Neuronal stem cell (in vitro differentiated cells): ENCODE data around the gene SLC16A12.

ENCODE experiments used
- DNase-seq: peaks from one replicate; pipeline ENCODE4 v3.0.0-alpha.2; 2013; ENCODE audit warnings: low spot score
- H2AFZ ChIP-seq: one replicate; pipeline ENCODE4 v1.6.1; 2013; ENCODE audit warnings: mild to moderate bottlenecking, low read length, inconsistent platforms
- H2AK5ac ChIP-seq: 2 replicates; pipeline ENCODE4 v1.6.1; 2013; ENCODE audit warnings: low read depth, mild to moderate bottlenecking, inconsistent platforms, low read length, moderate library complexity, mixed read lengths
- H2BK120ac ChIP-seq: 2 replicates; pipeline ENCODE4 v1.6.1; 2013; ENCODE audit warnings: low read depth, mild to moderate bottlenecking, inconsistent platforms, low read length, moderate library complexity, mixed read lengths
- H2BK12ac ChIP-seq: one replicate; pipeline ENCODE4 v1.6.1; 2013; ENCODE audit warnings: low read length, inconsistent platforms
- H2BK15ac ChIP-seq: 2 replicates; pipeline ENCODE4 v1.6.1; 2013; ENCODE audit warnings: mild to moderate bottlenecking, low read length, inconsistent platforms, mixed read lengths
- H2BK5ac ChIP-seq: one replicate; pipeline ENCODE4 v1.6.1; 2013; ENCODE audit warnings: inconsistent platforms, mild to moderate bottlenecking, low read length, moderate library complexity
- H3K14ac ChIP-seq: one replicate; pipeline ENCODE4 v1.6.1; 2013; ENCODE audit warnings: low read length, inconsistent platforms
- H3K18ac ChIP-seq: 2 replicates; pipeline ENCODE4 v1.6.1; 2013; ENCODE audit warnings: low read length, inconsistent platforms
- H3K23ac ChIP-seq: 2 replicates; pipeline ENCODE4 v1.6.1; 2013; ENCODE audit warnings: low read depth, mild to moderate bottlenecking, mixed read lengths, low read length, inconsistent platforms; ENCODE audit not compliant: poor library complexity
- H3K27ac ChIP-seq: replicated peaks from 3 replicates; pipeline ENCODE4 v1.5.1; 2013; ENCODE audit warnings: low read length, inconsistent platforms
- H3K27me3 ChIP-seq, 3 experiments: 2 replicates each; pipeline ENCODE4 v1.6.1; 2013; ENCODE audit warnings: low read length in 3 of 3, mild to moderate bottlenecking in 2 of 3, inconsistent platforms in 1 of 3, low read depth in 1 of 3, mixed read lengths in 1 of 3, moderate library complexity in 1 of 3; ENCODE audit not compliant: control insufficient read depth in 3 of 3, insufficient read depth in 3 of 3
- H3K36me3 ChIP-seq, 2 donors: replicated peaks in 1 of 2; 2 replicates each; pipeline ENCODE4 v1.6.1; 2013; ENCODE audit warnings: low read length in 2 of 2; ENCODE audit not compliant: control insufficient read depth in 2 of 2, insufficient read depth in 2 of 2
- H3K4ac ChIP-seq: 2 replicates; pipeline ENCODE4 v1.6.1; 2013; ENCODE audit warnings: inconsistent platforms, mild to moderate bottlenecking, low read length, moderate library complexity
- H3K4me1 ChIP-seq, 2 donors: 1 replicate in 1 of 2; 2 replicates in 1 of 2; pipeline ENCODE4 v1.6.1; 2013; ENCODE audit warnings: low read length in 2 of 2, low read depth in 1 of 2; ENCODE audit not compliant: control insufficient read depth in 2 of 2, insufficient read depth in 1 of 2
- H3K4me2 ChIP-seq: one replicate; pipeline ENCODE4 v1.6.1; 2013; ENCODE audit warnings: mild to moderate bottlenecking, low read length, inconsistent platforms; ENCODE audit not compliant: insufficient read depth, poor library complexity, severe bottlenecking
- H3K4me3 ChIP-seq, 2 donors: 2 replicates each; pipeline ENCODE4 v1.5.1; 2013; ENCODE audit warnings: low read length in 2 of 2, mild to moderate bottlenecking in 2 of 2, inconsistent platforms in 1 of 2, moderate library complexity in 1 of 2
- H3K79me1 ChIP-seq: one replicate; pipeline ENCODE4 v1.6.1; 2013; ENCODE audit warnings: low read depth, mild to moderate bottlenecking, inconsistent platforms, low read length, moderate library complexity
- H3K9ac ChIP-seq: one replicate; pipeline ENCODE4 v1.6.1; 2013; ENCODE audit warnings: mild to moderate bottlenecking, low read depth, low read length, inconsistent platforms; ENCODE audit not compliant: poor library complexity
- H3K9me3 ChIP-seq, 2 donors: replicated peaks in 1 of 2; 2 replicates each; pipeline versions ENCODE3 to v1.6.1; 2013; ENCODE audit warnings: low read length in 2 of 2, mild to moderate bottlenecking in 2 of 2, inconsistent platforms in 1 of 2, low read depth in 1 of 2, mixed read lengths in 1 of 2, moderate library complexity in 1 of 2; ENCODE audit not compliant: control insufficient read depth in 2 of 2, insufficient read depth in 1 of 2
- H4K8ac ChIP-seq: one replicate; pipeline ENCODE4 v1.6.1; 2013; ENCODE audit warnings: low read depth, mild to moderate bottlenecking, inconsistent platforms, low read length, moderate library complexity
- H4K91ac ChIP-seq: one replicate; pipeline ENCODE4 v1.6.1; 2013; ENCODE audit warnings: low read length, low read depth, mild to moderate bottlenecking, inconsistent platforms; ENCODE audit not compliant: poor library complexity
- WGBS, 2 donors: extraction: QIAGEN DNeasy Blood & Tissue Kit; methylation state at CpG; one replicate each; pipeline ENCODE4 v1.1.7; 2013; ENCODE audit warnings: missing lambda C conversion rate in 2 of 2, mixed read lengths in 1 of 2; ENCODE audit not compliant: insufficient read length in 2 of 2, insufficient replicate concordance in 1 of 2; ENCODE audit errors: extremely low coverage in 2 of 2; 5-methylcytosine and 5-hydroxymethylcytosine counted together

Gene SLC16A12

GRCh38 chr10:89382757-89383156 lies 152.6 kb downstream of the SLC16A12 start:
- no peak overlapping the region for H3K23ac ChIP-seq
- no peak overlapping the region for H3K27ac ChIP-seq
- H3K14ac ChIP-seq = no peak overlapping the region
- no peaks in the 10 kb centered on the region for H3K27me3 ChIP-seq
- no peaks in the 10 kb centered on the region for H3K79me1 ChIP-seq
- H3K9ac ChIP-seq = no peak overlapping the region
- no peak overlapping the region for H2BK15ac ChIP-seq
- no peak overlapping the region for H3K4me2 ChIP-seq
- H3K4me3 ChIP-seq = no peak overlapping the region
- H2AK5ac ChIP-seq = no peak overlapping the region
- H4K91ac ChIP-seq = no peak overlapping the region
- H2BK12ac ChIP-seq = no peak overlapping the region
- H4K8ac ChIP-seq = no peak overlapping the region
- no CpG with 5 or more reads among the region's 1 CpG for WGBS, 2 donors
- no peaks in the 10 kb centered on the region for H3K9me3 ChIP-seq
- H3K18ac ChIP-seq = no peak overlapping the region
- no peak for DNase-seq
- H3K4me1 ChIP-seq = peaks cover 0 to 3% of the 10 kb centered on the region in 2 donors
- no peaks in the 10 kb centered on the region for H3K36me3 ChIP-seq
- no peak overlapping the region for H2AFZ ChIP-seq
- no peak overlapping the region for H2BK5ac ChIP-seq
- H2BK120ac ChIP-seq = no peak overlapping the region
- H3K4ac ChIP-seq = no peak overlapping the region
